Sigmoid colon (tissue), 4 donors: ENCODE data around the gene TRMU.

Experiments used
- EP300 ChIP-seq, 4 donors: sonication (generic); formaldehyde crosslinking; IDR thresholded peaks; one replicate each; pipeline ENCODE4 v1.6.1; 2017; ENCODE audit warnings: antibody characterized with exemption in 4 of 4
- POLR2A ChIP-seq, 2 donors: fragments of 450-650 bp; IDR thresholded peaks; one replicate each; pipeline ENCODE4 v1.6.1; 2016; ENCODE audit warnings: antibody characterized with exemption in 2 of 2, mild to moderate bottlenecking in 2 of 2, moderate library complexity in 2 of 2
- TF ChIP-seq, protein P1 (sequence below), 4 experiments: fragments of 450-650 bp in 3 of 4; fragments of 200-600 bp in 1 of 4; IDR thresholded peaks; one replicate each; pipeline ENCODE4 v1.5.1; 2016 to 2019; ENCODE audit warnings: antibody characterized with exemption in 4 of 4, mild to moderate bottlenecking in 3 of 4, moderate library complexity in 2 of 4

DNA sequence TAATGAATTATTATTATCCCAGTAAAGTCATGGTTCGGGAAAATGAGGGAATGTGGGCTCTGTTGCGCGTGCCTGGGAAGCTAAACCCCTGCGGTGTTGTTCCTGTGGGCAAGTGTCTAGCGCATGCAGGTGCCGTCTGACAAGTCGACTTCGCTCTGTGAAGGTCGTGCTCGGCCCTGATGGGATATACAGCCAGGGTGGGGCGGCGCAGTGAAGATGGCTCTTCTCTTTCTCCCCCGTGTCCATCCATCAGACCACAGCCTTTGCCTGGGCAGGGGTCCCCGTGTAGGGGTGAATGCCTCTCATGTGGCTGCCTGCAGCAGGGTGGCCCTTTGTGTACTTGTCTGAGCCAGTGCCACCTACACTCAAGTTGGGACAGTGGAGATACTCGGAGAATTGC, 12.8 kb upstream of the TRMU start:
- TF ChIP-seq POLR2A (IDR thresholded peaks at IDR 0.05) (no peak), EP300 (IDR thresholded peaks at IDR 0.05) (no peak)
- TF ChIP-seq, protein P1, sequence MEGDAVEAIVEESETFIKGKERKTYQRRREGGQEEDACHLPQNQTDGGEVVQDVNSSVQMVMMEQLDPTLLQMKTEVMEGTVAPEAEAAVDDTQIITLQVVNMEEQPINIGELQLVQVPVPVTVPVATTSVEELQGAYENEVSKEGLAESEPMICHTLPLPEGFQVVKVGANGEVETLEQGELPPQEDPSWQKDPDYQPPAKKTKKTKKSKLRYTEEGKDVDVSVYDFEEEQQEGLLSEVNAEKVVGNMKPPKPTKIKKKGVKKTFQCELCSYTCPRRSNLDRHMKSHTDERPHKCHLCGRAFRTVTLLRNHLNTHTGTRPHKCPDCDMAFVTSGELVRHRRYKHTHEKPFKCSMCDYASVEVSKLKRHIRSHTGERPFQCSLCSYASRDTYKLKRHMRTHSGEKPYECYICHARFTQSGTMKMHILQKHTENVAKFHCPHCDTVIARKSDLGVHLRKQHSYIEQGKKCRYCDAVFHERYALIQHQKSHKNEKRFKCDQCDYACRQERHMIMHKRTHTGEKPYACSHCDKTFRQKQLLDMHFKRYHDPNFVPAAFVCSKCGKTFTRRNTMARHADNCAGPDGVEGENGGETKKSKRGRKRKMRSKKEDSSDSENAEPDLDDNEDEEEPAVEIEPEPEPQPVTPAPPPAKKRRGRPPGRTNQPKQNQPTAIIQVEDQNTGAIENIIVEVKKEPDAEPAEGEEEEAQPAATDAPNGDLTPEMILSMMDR (IDR thresholded peaks at IDR 0.05): no peak
